Mucosa of descending colon (tissue), 3 donors: ENCODE results near the gene ZBED6. TPM values are rescaled to one million over a fixed set of nuclear protein-coding genes. Genes with fewer than 3 reads are reported as not detected.

ENCODE experiments used
- ATAC-seq: fragments of 200-7000 bp; cut with Tn5 transposase; one replicate; pipeline ENCODE4 v1.9.1; 2020; ENCODE audit warnings: mild to moderate bottlenecking, moderate library complexity
- DNase-seq, 3 donors: peaks; one replicate each; pipeline ENCODE4 v3.0.0-alpha.2; 2020
- H3K36me3 ChIP-seq: fragments of 200-600 bp; one replicate; pipeline ENCODE4 v1.8.0; 2021; ENCODE audit warnings: low read depth, mild to moderate bottlenecking
- H3K4me1 ChIP-seq: fragments of 200-600 bp; one replicate; pipeline ENCODE4 v1.8.0; 2021; ENCODE audit warnings: low read depth, mild to moderate bottlenecking
- H3K4me3 ChIP-seq: fragments of 200-600 bp; one replicate; pipeline ENCODE4 v1.8.0; 2021; ENCODE audit warnings: mild to moderate bottlenecking
- H3K9me3 ChIP-seq: fragments of 200-600 bp; one replicate; pipeline ENCODE4 v1.8.0; 2021; ENCODE audit warnings: mild to moderate bottlenecking
- intact Hi-C, 2 donors: fragments of 100-400 bp; cut with DNase I in 1 of 2; cut with micrococcal nuclease in 1 of 2; formaldehyde crosslinking; loops; one replicate each; pipeline versions ENCODE4 v1.11.0 to v1.11.1; 2022; cut with DNase I, micrococcal nuclease
- total RNA-seq, 3 donors: library from RNA; stranded (reverse); fragmentation: NEBNext Ultra II Directional in 2 of 3; extraction: Animal tissue kit (Norgen Biotek cat#: 25700) in 2 of 3; gene quantifications; one replicate each; pipeline versions ENCODE4 v1.2.1 to v1.2.4, GENCODE V29; 2021 to 2023
- TF ChIP-seq, protein P1 (sequence below): fragments of 200-600 bp; IDR thresholded peaks from one replicate; pipeline ENCODE4 v1.8.0; 2022; ENCODE audit warnings: antibody characterized with exemption, mild to moderate bottlenecking
- donor health status: DM: no; HTN: no; CAD: no; lungs with moderate emphysema.
- donor health status: DM: no; HTN: no; CAD: no.
- donor health status: DM: no; HTN: yes; CAD: no.

Gene ZBED6
- total RNA-seq, 3 donors from 2014 or later = 23.9 to 33.7 (median 27.2) TPM

GRCh38 chr1:203797948-203798655 is 2.7 kb downstream of the ZBED6 start:
- peak in 1 of 3 donors; percentile 24 for DNase-seq
- ATAC-seq = no peak
- no peaks in the 10 kb centered on the region for H3K36me3 ChIP-seq
- H3K4me3 ChIP-seq = no peak overlapping the region
- no peaks in the 10 kb centered on the region for H3K9me3 ChIP-seq
- intact Hi-C loops = no loop called here
- H3K4me1 ChIP-seq = peaks cover 22% of the 10 kb centered on the region
- TF ChIP-seq, protein P1, sequence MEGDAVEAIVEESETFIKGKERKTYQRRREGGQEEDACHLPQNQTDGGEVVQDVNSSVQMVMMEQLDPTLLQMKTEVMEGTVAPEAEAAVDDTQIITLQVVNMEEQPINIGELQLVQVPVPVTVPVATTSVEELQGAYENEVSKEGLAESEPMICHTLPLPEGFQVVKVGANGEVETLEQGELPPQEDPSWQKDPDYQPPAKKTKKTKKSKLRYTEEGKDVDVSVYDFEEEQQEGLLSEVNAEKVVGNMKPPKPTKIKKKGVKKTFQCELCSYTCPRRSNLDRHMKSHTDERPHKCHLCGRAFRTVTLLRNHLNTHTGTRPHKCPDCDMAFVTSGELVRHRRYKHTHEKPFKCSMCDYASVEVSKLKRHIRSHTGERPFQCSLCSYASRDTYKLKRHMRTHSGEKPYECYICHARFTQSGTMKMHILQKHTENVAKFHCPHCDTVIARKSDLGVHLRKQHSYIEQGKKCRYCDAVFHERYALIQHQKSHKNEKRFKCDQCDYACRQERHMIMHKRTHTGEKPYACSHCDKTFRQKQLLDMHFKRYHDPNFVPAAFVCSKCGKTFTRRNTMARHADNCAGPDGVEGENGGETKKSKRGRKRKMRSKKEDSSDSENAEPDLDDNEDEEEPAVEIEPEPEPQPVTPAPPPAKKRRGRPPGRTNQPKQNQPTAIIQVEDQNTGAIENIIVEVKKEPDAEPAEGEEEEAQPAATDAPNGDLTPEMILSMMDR = no peak

- no peak for DNase-seq
- Histone ChIP-seq H3K36me3 (no peaks in the 10 kb centered on the region), H3K4me1 (peaks cover 22% of the 10 kb centered on the region), H3K4me3 (no peak overlapping the region), H3K9me3 (no peaks in the 10 kb centered on the region)
- TF ChIP-seq, protein P1 = no peak
- no peak for ATAC-seq
- intact Hi-C loops = no loop called here
Observed at GRCh38 chr1:203799157-203799556, 3.7 kb downstream of the ZBED6 start.

- Histone ChIP-seq H3K36me3 (no peaks in the 10 kb centered on the region), H3K4me3 (no peak overlapping the region), H3K9me3 (no peaks in the 10 kb centered on the region), H3K4me1 (peaks cover 19% of the 10 kb centered on the region)
- DNase-seq (no peak), ATAC-seq (no peak)
- TF ChIP-seq, protein P1 = no peak
- intact Hi-C loops = no loop called here
Observed at GRCh38 chr1:203799971-203800370, 4.5 kb downstream of the ZBED6 start.

DNA sequence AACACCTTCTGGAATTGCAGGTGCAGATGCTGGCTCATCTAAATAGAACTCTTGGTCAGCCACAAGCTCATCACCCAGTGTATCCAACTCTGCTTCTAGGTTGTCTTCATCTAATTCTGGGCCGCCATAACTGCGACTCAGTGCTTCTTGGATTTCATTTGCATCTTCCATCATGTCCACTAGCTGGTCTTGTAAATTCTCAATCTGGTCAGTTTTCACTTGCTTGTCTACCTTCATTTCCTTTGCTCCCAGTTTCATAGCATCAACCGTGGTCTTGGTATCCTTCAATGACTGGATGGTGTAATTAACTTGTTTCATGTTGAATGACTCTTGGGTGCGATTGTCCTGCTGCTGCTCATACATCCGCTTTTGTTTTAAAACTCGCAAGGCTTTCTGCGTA is 10.3 kb downstream of the ZBED6 start:
- TF ChIP-seq, protein P1 = no peak
- DNase-seq (no peak), ATAC-seq (no peak)
- H3K36me3 ChIP-seq = no peaks in the 10 kb centered on the region
- H3K4me3 ChIP-seq = no peak overlapping the region
- intact Hi-C loops = no loop called here
- H3K4me1 ChIP-seq = no peaks in the 10 kb centered on the region
- no peaks in the 10 kb centered on the region for H3K9me3 ChIP-seq

- intact Hi-C loops = no loop called here
- Histone ChIP-seq H3K4me3 (no peak overlapping the region), H3K36me3 (no peaks in the 10 kb centered on the region)
Observed at GRCh38 chr1:203807196-203807595, 11.8 kb downstream of the ZBED6 start.

More at GRCh38 chr1:203807196-203807595, 11.8 kb downstream of the ZBED6 start:
- TF ChIP-seq, protein P1 = no peak
- no peak for DNase-seq
- Histone ChIP-seq H3K4me1 (no peaks in the 10 kb centered on the region), H3K9me3 (no peaks in the 10 kb centered on the region)
- peak; percentile 26 for ATAC-seq
